H54 (cell line): ENCODE data around the gene LAMB2.

Experiments used
- DNase-seq: peaks from one replicate; pipeline ENCODE4 v3.0.0; 2011; ENCODE audit warnings: low spot score, mixed read lengths; ENCODE audit not compliant: insufficient read length
- FAIRE-seq: peaks from 3 replicates; lab custom pipeline; 2011; peaks lifted over from hg19 to GRCh38; lab: Jason Lieb, UNC
- POLR2A ChIP-seq: IDR thresholded peaks from 2 replicates; pipeline ENCODE4 v1.6.1; 2011; ENCODE audit warnings: low read depth, mild to moderate bottlenecking, low read length

LAMB2 gene

GRCh38 chr3:49140080-49140479 is 7.2 kb upstream of the LAMB2 start:
- FAIRE-seq (no peak), DNase-seq (no peak)
- TF ChIP-seq POLR2A, result no peak

GRCh38 chr3:49135499-49135898 is 2.6 kb upstream of the LAMB2 start:
- DNase-seq (no peak), FAIRE-seq (no peak)
- no peak for TF ChIP-seq POLR2A

- no peak for DNase-seq
- TF ChIP-seq POLR2A, result no peak
- FAIRE-seq, result no peak
Observed at GRCh38 chr3:49134471-49135265, 1.8 kb upstream of the LAMB2 start.

GRCh38 chr3:49133226-49133951 is 539 bp upstream of the LAMB2 start:
- FAIRE-seq (no peak), DNase-seq (peak; percentile 91)
- peak; percentile 44; the same call in 1 of the 2 replicates for TF ChIP-seq POLR2A

GRCh38 chr3:49132073-49132436 is 795 bp downstream of the LAMB2 start:
- DNase-seq (no peak), FAIRE-seq (no peak)
- TF ChIP-seq POLR2A, result no peak

GRCh38 chr3:49131576-49131975 is 1.3 kb downstream of the LAMB2 start:
- no peak for DNase-seq
- TF ChIP-seq POLR2A, result no peak

GRCh38 chr3:49131040-49131439 is 1.8 kb downstream of the LAMB2 start:
- TF ChIP-seq POLR2A, result no peak
- DNase-seq (no peak), FAIRE-seq (no peak)

More at GRCh38 chr3:49131576-49131975, 1.3 kb downstream of the LAMB2 start:
- no peak for FAIRE-seq

GRCh38 chr3:49124991-49125670 is 7.7 kb downstream of the LAMB2 start:
- FAIRE-seq, result no peak
- no peak for DNase-seq
- no peak for TF ChIP-seq POLR2A

- FAIRE-seq, result no peak
- no peak for DNase-seq
- no peak for TF ChIP-seq POLR2A
Observed at GRCh38 chr3:49124203-49124602, 8.6 kb downstream of the LAMB2 start.

- TF ChIP-seq POLR2A, result no peak
- no peak for DNase-seq
Observed at GRCh38 chr3:49123687-49124086, 9.2 kb downstream of the LAMB2 start.

GRCh38 chr3:49122886-49123545 is 9.8 kb downstream of the LAMB2 start:
- DNase-seq (no peak), FAIRE-seq (no peak)
- TF ChIP-seq POLR2A, result no peak

More at GRCh38 chr3:49123687-49124086, 9.2 kb downstream of the LAMB2 start:
- no peak for FAIRE-seq

- TF ChIP-seq POLR2A, result no peak
- FAIRE-seq (no peak), DNase-seq (no peak)
Observed at GRCh38 chr3:49122451-49122850, 10.4 kb downstream of the LAMB2 start.

- DNase-seq (no peak), FAIRE-seq (no peak)
- TF ChIP-seq POLR2A, result no peak
Observed at GRCh38 chr3:49122022-49122421, 10.8 kb downstream of the LAMB2 start.
